HTR-8/SVneo (cell line): Measurements from ENCODE around the gene ABR.
"Not testable (repeated sequence)": the region's sequence is repeated elsewhere in the genome, so short reads cannot be mapped to it uniquely, and the experiment has no call there.

Experiments used
- DNase-seq: peaks from one replicate; pipeline ENCODE4 v3.0.0; 2011; ENCODE audit warnings: low spot score, mixed read lengths; ENCODE audit not compliant: insufficient read length
- FAIRE-seq: peaks from 2 replicates; lab custom pipeline; 2011; peaks lifted over from hg19 to GRCh38; lab: Jason Lieb, UNC

ABR gene

GRCh38 chr17:1107083-1107776 is 72.6 kb downstream of the ABR start:
- FAIRE-seq (peak; percentile 69), DNase-seq (no peak)

- DNase-seq: no peak
- peak; percentile 71 for FAIRE-seq
Measured at GRCh38 chr17:1104222-1104621, 75.6 kb downstream of the ABR start.

- FAIRE-seq (no peak), DNase-seq (no peak)
Measured at GRCh38 chr17:1100382-1100781, 79.4 kb downstream of the ABR start.

- no peak for FAIRE-seq
- no peak for DNase-seq
Measured at GRCh38 chr17:1099242-1099641, 80.5 kb downstream of the ABR start.

GRCh38 chr17:1097972-1098744 is 81.6 kb downstream of the ABR start:
- FAIRE-seq: peak; percentile 26

GRCh38 chr17:1096215-1096614 is 83.6 kb downstream of the ABR start:
- no peak for FAIRE-seq
- no peak for DNase-seq

More at GRCh38 chr17:1097972-1098744, 81.6 kb downstream of the ABR start:
- not testable (repeated sequence) for DNase-seq

- FAIRE-seq (no peak), DNase-seq (no peak)
Measured at GRCh38 chr17:1095853-1096173, 84.0 kb downstream of the ABR start.

- no peak for DNase-seq
- no peak for FAIRE-seq
Measured at GRCh38 chr17:1095090-1095852, 84.5 kb downstream of the ABR start.

GRCh38 chr17:1094591-1094990 is 85.2 kb downstream of the ABR start:
- DNase-seq (no peak), FAIRE-seq (no peak)

GRCh38 chr17:1091900-1092299 is 87.9 kb downstream of the ABR start:
- no peak for DNase-seq
- no peak for FAIRE-seq

- no peak for DNase-seq
- no peak for FAIRE-seq
Measured at GRCh38 chr17:1091190-1091534, 88.6 kb downstream of the ABR start.

GRCh38 chr17:1090465-1091189 is 89.2 kb downstream of the ABR start:
- FAIRE-seq (no peak), DNase-seq (no peak)

GRCh38 chr17:1089915-1090314 is 89.9 kb downstream of the ABR start:
- DNase-seq (no peak), FAIRE-seq (no peak)

GRCh38 chr17:1087381-1088241 is 92.2 kb downstream of the ABR start:
- FAIRE-seq (no peak), DNase-seq (no peak)

GRCh38 chr17:1083451-1084187 is 96.2 kb downstream of the ABR start:
- DNase-seq (no peak), FAIRE-seq (peak; percentile 4)

- DNase-seq: no peak
- no peak for FAIRE-seq
Measured at GRCh38 chr17:1082579-1082978, 97.2 kb downstream of the ABR start.

- FAIRE-seq: peak; percentile 76
- no peak for DNase-seq
Measured at GRCh38 chr17:1078831-1079561, 100.8 kb downstream of the ABR start.

- FAIRE-seq: no peak
- no peak for DNase-seq
Measured at GRCh38 chr17:1077986-1078711, 101.6 kb downstream of the ABR start.
